GM23338 (cell line): ENCODE measurements around the gene ARL5B. TPM values are rescaled to one million over a fixed set of nuclear protein-coding genes. Genes with fewer than 3 reads are reported as not detected.

Experiments used
- ATAC-seq: fragments of 200-7000 bp; cut with Tn5 transposase; 3 replicates; pipeline ENCODE4 v1.9.1; 2020
- DNase-seq: peaks from one replicate; pipeline ENCODE4 v3.0.0-alpha.2; 2015; ENCODE audit warnings: low spot score
- H2AFZ ChIP-seq: fragments of 200-600 bp; sonication (generic); 2 replicates; pipeline ENCODE4 v1.8.0; 2016; ENCODE audit warnings: antibody characterized with exemption, mild to moderate bottlenecking, moderate library complexity
- H3F3A ChIP-seq: fragments of 200-600 bp; sonication (generic); replicated peaks from 2 replicates; pipeline ENCODE4 v1.8.0; 2017; ENCODE audit warnings: antibody characterized with exemption, mixed run types, low read depth
- H3K27ac ChIP-seq: fragments of 200-600 bp; sonication (generic); 2 replicates; pipeline ENCODE4 v1.6.1; 2016; ENCODE audit warnings: low read depth
- H3K27me3 ChIP-seq: fragments of 200-600 bp; sonication (generic); 2 replicates; pipeline ENCODE4 v1.8.0; 2016; ENCODE audit warnings: mild to moderate bottlenecking, mixed run types, moderate library complexity; ENCODE audit not compliant: insufficient read depth
- H3K36me3 ChIP-seq: fragments of 200-600 bp; sonication (generic); 2 replicates; pipeline ENCODE4 v1.8.0; 2016; ENCODE audit warnings: mild to moderate bottlenecking; ENCODE audit not compliant: insufficient read depth
- H3K4me1 ChIP-seq: fragments of 200-600 bp; sonication (generic); 2 replicates; pipeline ENCODE4 v1.8.0; 2016; ENCODE audit warnings: mild to moderate bottlenecking, moderate library complexity; ENCODE audit not compliant: insufficient read depth
- H3K4me2 ChIP-seq: fragments of 200-600 bp; sonication (generic); 2 replicates; pipeline ENCODE4 v1.7.1; 2017; ENCODE audit warnings: mixed run types
- H3K4me3 ChIP-seq: fragments of 200-600 bp; sonication (generic); 2 replicates; pipeline ENCODE4 v1.6.1; 2016; ENCODE audit warnings: mixed run types
- H3K79me2 ChIP-seq: fragments of 200-600 bp; sonication (generic); replicated peaks from 2 replicates; pipeline ENCODE4 v1.8.0; 2017; ENCODE audit warnings: mild to moderate bottlenecking; ENCODE audit not compliant: insufficient read depth
- H3K9me2 ChIP-seq: fragments of 200-600 bp; sonication (generic); 2 replicates; pipeline ENCODE4 v1.8.0; 2017; ENCODE audit not compliant: insufficient read depth
- H4K20me1 ChIP-seq: fragments of 200-600 bp; sonication (generic); replicated peaks from 2 replicates; pipeline ENCODE4 v1.8.0; 2017; ENCODE audit warnings: mild to moderate bottlenecking; ENCODE audit not compliant: insufficient read depth
- H3K27ac Mint-ChIP-seq: 2 replicates; pipeline ENCODE4 v1.8.0; 2020; ENCODE audit warnings: inconsistent platforms, mild to moderate bottlenecking, moderate library complexity, mixed read lengths
- H3K27me3 Mint-ChIP-seq: 3 replicates; pipeline ENCODE4 v1.8.0; 2022; ENCODE audit warnings: low read depth, mild to moderate bottlenecking, moderate library complexity, mixed read lengths, inconsistent platforms; ENCODE audit not compliant: insufficient read depth, poor library complexity
- H3K36me3 Mint-ChIP-seq: 3 replicates; pipeline ENCODE4 v1.8.0; 2021; ENCODE audit warnings: low read depth, mild to moderate bottlenecking, inconsistent platforms, moderate library complexity, mixed read lengths
- H3K4me1 Mint-ChIP-seq: 3 replicates; pipeline ENCODE4 v1.8.0; 2020; ENCODE audit warnings: mild to moderate bottlenecking, inconsistent platforms, mixed read lengths
- H3K4me3 Mint-ChIP-seq: 3 replicates; pipeline ENCODE4 v1.8.0; 2021; ENCODE audit warnings: moderate library complexity, mild to moderate bottlenecking, inconsistent platforms, mixed read lengths
- H3K9me3 Mint-ChIP-seq: 3 replicates; pipeline ENCODE4 v1.8.0; 2020; ENCODE audit warnings: moderate library complexity, mild to moderate bottlenecking, inconsistent platforms, mixed read lengths
- CREB1 ChIP-seq: fragments of 250-450 bp; sonication (Bioruptor Pico); IDR thresholded peaks from 2 replicates; pipeline ENCODE4 v1.5.0; 2020; ENCODE audit warnings: low read depth, mild to moderate bottlenecking, moderate library complexity
- EZH2 ChIP-seq: fragments of 200-600 bp; sonication (generic); IDR thresholded peaks from one replicate; pipeline ENCODE4 v1.8.0; 2017; ENCODE audit warnings: antibody characterized with exemption, mild to moderate bottlenecking, low read depth; ENCODE audit not compliant: unreplicated experiment
- EZH2phosphoT487 ChIP-seq: fragments of 200-600 bp; sonication (generic); IDR thresholded peaks from one replicate; pipeline ENCODE4 v1.8.1; 2018; ENCODE audit warnings: antibody characterized with exemption; ENCODE audit not compliant: unreplicated experiment
- JUNB ChIP-seq: IDR thresholded peaks from one replicate; pipeline ENCODE4 v1.6.1; 2016; ENCODE audit warnings: antibody characterized with exemption; ENCODE audit not compliant: unreplicated experiment
- NANOG ChIP-seq: IDR thresholded peaks from 2 replicates; pipeline ENCODE4 v1.6.1; 2016; ENCODE audit warnings: antibody characterized with exemption, borderline replicate concordance
- POLR2AphosphoS5 ChIP-seq: IDR thresholded peaks from 2 replicates; pipeline ENCODE4 v1.6.1; 2016; ENCODE audit warnings: antibody characterized with exemption, low read depth
- STAT1 ChIP-seq: IDR thresholded peaks from one replicate; pipeline ENCODE4 v1.6.1; 2016; ENCODE audit warnings: antibody characterized with exemption; ENCODE audit not compliant: unreplicated experiment
- ZNF114 ChIP-seq: fragments of 250-450 bp; sonication (Bioruptor Pico); IDR thresholded peaks from 2 replicates; pipeline ENCODE4 v1.5.0; 2020; ENCODE audit warnings: mild to moderate bottlenecking, moderate library complexity
- ZNF331 ChIP-seq: fragments of 250-450 bp; sonication (Bioruptor Pico); IDR thresholded peaks from 2 replicates; pipeline ENCODE4 v1.5.0; 2020; ENCODE audit warnings: low read depth, mild to moderate bottlenecking, moderate library complexity
- polyA plus RNA-seq: library from polyadenylated mRNA; unstranded; fragments of >200 nt; fragmentation: Nextera tagmentation; extraction: Ambion mirVana; gene quantifications from 2 replicates; pipeline ENCODE4 v1.2.1, GENCODE V29; 2016
- total RNA-seq: library from RNA; depleted of rRNA; stranded (reverse); fragments of >200 nt; shearing (Covaris generic); gene quantifications from 2 replicates; pipeline ENCODE4 v1.2.3, GENCODE V29; 2014
- TF ChIP-seq, protein P1 (sequence below): fragments of 250-450 bp; sonication (Bioruptor Pico); IDR thresholded peaks from 2 replicates; pipeline ENCODE4 v1.5.0; 2020; ENCODE audit warnings: mild to moderate bottlenecking, moderate library complexity
- TF ChIP-seq, protein P2 (sequence below): IDR thresholded peaks from 2 replicates; pipeline ENCODE4 v1.6.1; 2016; ENCODE audit warnings: antibody characterized with exemption

The ARL5B gene
- total and polyA plus RNA-seq, 2 experiments from 2014 or later, result 22.8 to 76.4 TPM

DNA sequence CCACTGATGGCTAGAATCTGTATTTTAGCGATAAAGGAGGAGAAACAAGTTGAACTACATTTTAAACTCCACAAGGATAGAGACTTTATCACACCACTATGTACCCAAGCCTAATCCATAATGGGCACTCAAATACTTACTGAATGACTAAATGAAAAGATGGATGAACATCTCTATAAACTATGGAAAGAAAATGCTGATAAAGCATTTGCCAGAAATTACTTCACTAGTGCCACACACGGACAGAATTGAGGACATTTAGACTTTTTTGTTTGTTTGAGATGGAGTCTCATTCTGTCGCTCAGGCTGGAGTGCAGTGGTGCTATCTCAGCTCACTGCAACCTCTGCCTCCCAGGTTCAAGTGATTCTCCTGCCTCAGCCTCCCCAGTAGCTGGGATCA is 6.1 kb upstream of the ARL5B start:
- no peak overlapping the region for H2AFZ ChIP-seq
- Mint-ChIP-seq H3K36me3 (no peaks in the 10 kb centered on the region), H3K27me3 (no peaks in the 10 kb centered on the region), H3K9me3 (no peaks in the 10 kb centered on the region), H3K27ac (no peak overlapping the region), H3K4me3 (no peak overlapping the region), H3K4me1 (peaks cover 4% of the 10 kb centered on the region; the same call in 2 of the 3 replicates)
- H3K36me3 ChIP-seq, result no peaks in the 10 kb centered on the region
- no peak for ATAC-seq
- peaks cover 30% of the 10 kb centered on the region for H3K79me2 ChIP-seq
- no peaks in the 10 kb centered on the region for H4K20me1 ChIP-seq
- H3K27me3 ChIP-seq, result no peaks in the 10 kb centered on the region
- no peak overlapping the region for H3K4me2 ChIP-seq
- no peak for TF ChIP-seq EZH2phosphoT487
- TF ChIP-seq, protein P1, sequence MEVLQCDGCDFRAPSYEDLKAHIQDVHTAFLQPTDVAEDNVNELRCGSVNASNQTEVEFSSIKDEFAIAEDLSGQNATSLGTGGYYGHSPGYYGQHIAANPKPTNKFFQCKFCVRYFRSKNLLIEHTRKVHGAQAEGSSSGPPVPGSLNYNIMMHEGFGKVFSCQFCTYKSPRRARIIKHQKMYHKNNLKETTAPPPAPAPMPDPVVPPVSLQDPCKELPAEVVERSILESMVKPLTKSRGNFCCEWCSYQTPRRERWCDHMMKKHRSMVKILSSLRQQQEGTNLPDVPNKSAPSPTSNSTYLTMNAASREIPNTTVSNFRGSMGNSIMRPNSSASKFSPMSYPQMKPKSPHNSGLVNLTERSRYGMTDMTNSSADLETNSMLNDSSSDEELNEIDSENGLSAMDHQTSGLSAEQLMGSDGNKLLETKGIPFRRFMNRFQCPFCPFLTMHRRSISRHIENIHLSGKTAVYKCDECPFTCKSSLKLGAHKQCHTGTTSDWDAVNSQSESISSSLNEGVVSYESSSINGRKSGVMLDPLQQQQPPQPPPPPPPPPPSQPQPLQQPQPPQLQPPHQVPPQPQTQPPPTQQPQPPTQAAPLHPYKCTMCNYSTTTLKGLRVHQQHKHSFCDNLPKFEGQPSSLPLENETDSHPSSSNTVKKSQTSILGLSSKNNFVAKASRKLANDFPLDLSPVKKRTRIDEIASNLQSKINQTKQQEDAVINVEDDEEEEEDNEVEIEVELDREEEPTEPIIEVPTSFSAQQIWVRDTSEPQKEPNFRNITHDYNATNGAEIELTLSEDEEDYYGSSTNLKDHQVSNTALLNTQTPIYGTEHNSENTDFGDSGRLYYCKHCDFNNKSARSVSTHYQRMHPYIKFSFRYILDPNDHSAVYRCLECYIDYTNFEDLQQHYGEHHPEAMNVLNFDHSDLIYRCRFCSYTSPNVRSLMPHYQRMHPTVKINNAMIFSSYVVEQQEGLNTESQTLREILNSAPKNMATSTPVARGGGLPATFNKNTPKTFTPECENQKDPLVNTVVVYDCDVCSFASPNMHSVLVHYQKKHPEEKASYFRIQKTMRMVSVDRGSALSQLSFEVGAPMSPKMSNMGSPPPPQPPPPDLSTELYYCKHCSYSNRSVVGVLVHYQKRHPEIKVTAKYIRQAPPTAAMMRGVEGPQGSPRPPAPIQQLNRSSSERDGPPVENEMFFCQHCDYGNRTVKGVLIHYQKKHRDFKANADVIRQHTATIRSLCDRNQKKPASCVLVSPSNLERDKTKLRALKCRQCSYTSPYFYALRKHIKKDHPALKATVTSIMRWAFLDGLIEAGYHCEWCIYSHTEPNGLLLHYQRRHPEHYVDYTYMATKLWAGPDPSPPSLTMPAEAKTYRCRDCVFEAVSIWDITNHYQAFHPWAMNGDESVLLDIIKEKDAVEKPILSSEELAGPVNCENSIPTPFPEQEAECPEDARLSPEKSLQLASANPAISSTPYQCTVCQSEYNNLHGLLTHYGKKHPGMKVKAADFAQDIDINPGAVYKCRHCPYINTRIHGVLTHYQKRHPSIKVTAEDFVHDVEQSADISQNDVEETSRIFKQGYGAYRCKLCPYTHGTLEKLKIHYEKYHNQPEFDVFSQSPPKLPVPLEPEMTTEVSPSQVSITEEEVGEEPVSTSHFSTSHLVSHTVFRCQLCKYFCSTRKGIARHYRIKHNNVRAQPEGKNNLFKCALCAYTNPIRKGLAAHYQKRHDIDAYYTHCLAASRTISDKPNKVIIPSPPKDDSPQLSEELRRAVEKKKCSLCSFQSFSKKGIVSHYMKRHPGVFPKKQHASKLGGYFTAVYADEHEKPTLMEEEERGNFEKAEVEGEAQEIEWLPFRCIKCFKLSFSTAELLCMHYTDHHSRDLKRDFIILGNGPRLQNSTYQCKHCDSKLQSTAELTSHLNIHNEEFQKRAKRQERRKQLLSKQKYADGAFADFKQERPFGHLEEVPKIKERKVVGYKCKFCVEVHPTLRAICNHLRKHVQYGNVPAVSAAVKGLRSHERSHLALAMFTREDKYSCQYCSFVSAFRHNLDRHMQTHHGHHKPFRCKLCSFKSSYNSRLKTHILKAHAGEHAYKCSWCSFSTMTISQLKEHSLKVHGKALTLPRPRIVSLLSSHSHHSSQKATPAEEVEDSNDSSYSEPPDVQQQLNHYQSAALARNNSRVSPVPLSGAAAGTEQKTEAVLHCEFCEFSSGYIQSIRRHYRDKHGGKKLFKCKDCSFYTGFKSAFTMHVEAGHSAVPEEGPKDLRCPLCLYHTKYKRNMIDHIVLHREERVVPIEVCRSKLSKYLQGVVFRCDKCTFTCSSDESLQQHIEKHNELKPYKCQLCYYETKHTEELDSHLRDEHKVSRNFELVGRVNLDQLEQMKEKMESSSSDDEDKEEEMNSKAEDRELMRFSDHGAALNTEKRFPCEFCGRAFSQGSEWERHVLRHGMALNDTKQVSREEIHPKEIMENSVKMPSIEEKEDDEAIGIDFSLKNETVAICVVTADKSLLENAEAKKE (CRISPR knock-in tag), result no peak
- no peak for TF ChIP-seq CREB1 (CRISPR knock-in tag)
- no peak for TF ChIP-seq JUNB
- TF ChIP-seq, protein P2, sequence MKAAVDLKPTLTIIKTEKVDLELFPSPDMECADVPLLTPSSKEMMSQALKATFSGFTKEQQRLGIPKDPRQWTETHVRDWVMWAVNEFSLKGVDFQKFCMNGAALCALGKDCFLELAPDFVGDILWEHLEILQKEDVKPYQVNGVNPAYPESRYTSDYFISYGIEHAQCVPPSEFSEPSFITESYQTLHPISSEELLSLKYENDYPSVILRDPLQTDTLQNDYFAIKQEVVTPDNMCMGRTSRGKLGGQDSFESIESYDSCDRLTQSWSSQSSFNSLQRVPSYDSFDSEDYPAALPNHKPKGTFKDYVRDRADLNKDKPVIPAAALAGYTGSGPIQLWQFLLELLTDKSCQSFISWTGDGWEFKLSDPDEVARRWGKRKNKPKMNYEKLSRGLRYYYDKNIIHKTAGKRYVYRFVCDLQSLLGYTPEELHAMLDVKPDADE, result no peak
- TF ChIP-seq NANOG, result no peak
- no peak for TF ChIP-seq EZH2
- no peak for TF ChIP-seq ZNF114 (CRISPR knock-in tag)
- TF ChIP-seq POLR2AphosphoS5, result no peak
- TF ChIP-seq STAT1, result no peak
- no peak for TF ChIP-seq ZNF331 (CRISPR knock-in tag)
- DNase-seq, result no peak
- no peak overlapping the region for H3K27ac ChIP-seq
- no peak overlapping the region for H3K4me3 ChIP-seq
- H3F3A ChIP-seq, result no peaks in the 10 kb centered on the region
- H3K4me1 ChIP-seq, result 0 out of 2 replicates have a peak, but pooled peaks cover 2% of the 10 kb centered on the region
- no peaks in the 10 kb centered on the region for H3K9me2 ChIP-seq
